AG09309 (cell line): Measurements from ENCODE around the gene CLIC1.
A peak's percentile ranks its signal among the peaks of the same experiment; 100 is the strongest.

ENCODE experiments used
- DNase-seq: peaks from one replicate; pipeline ENCODE4 v3.0.0-alpha.2; 2010; ENCODE audit warnings: low read depth
- H3K4me3 ChIP-seq: 2 replicates; pipeline ENCODE4 v1.5.1; 2011; ENCODE audit warnings: mild to moderate bottlenecking, low read depth, low read length, moderate library complexity; ENCODE audit not compliant: control insufficient read depth
- TF ChIP-seq, protein P1 (sequence below): IDR thresholded peaks from 2 replicates; pipeline ENCODE4 v1.5.1; 2011; ENCODE audit warnings: mild to moderate bottlenecking, low read depth, low read length, inconsistent platforms; ENCODE audit not compliant: insufficient read depth, control insufficient read depth; ENCODE audit errors: missing control alignments

The CLIC1 gene

GRCh38 chr6:31717499-31718222 is 18.7 kb downstream of the CLIC1 start:
- DNase-seq: no peak

GRCh38 chr6:31715022-31715958 is 21.0 kb downstream of the CLIC1 start, which contains the start of gene LY6G6D:
Gene LY6G6D (plus strand): TSS chr6:31715348. CDS start chr6:31715356, 8 bp downstream.
- no peak for DNase-seq
- TF ChIP-seq, protein P1, sequence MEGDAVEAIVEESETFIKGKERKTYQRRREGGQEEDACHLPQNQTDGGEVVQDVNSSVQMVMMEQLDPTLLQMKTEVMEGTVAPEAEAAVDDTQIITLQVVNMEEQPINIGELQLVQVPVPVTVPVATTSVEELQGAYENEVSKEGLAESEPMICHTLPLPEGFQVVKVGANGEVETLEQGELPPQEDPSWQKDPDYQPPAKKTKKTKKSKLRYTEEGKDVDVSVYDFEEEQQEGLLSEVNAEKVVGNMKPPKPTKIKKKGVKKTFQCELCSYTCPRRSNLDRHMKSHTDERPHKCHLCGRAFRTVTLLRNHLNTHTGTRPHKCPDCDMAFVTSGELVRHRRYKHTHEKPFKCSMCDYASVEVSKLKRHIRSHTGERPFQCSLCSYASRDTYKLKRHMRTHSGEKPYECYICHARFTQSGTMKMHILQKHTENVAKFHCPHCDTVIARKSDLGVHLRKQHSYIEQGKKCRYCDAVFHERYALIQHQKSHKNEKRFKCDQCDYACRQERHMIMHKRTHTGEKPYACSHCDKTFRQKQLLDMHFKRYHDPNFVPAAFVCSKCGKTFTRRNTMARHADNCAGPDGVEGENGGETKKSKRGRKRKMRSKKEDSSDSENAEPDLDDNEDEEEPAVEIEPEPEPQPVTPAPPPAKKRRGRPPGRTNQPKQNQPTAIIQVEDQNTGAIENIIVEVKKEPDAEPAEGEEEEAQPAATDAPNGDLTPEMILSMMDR: no peak
- no peak within 1 kb of the TSS for H3K4me3 ChIP-seq

More at GRCh38 chr6:31717499-31718222, 18.7 kb downstream of the CLIC1 start:
- TF ChIP-seq, protein P1: no peak
- H3K4me3 ChIP-seq: no peak overlapping the region

- DNase-seq: no peak
- H3K4me3 ChIP-seq: no peak overlapping the region
- TF ChIP-seq, protein P1: no peak
Observed at GRCh38 chr6:31713991-31714684, 22.2 kb downstream of the CLIC1 start.

DNA sequence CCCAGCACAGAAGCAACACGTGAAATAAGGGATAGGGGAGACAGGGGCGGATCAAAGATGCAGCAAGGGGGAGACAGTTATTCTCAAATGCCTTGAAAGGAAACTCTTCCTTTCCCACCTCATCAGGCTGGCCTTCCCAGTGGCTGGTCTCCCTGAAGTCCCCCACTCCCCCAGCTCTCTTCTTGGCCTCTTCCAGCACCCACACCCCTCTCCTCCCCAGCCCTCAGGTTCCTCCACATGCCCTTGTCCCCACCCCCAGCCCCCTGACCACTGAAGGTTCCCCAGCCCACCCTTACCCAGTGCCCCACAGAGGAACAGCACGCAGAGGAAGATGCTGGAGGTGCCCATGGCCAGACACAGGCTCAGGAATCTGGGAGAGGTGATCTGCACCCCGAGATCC is 22.9 kb downstream of the CLIC1 start:
- no peak overlapping the region for H3K4me3 ChIP-seq
- TF ChIP-seq, protein P1: no peak
- DNase-seq: no peak

GRCh38 chr6:31712296-31712695 is 24.0 kb downstream of the CLIC1 start:
- TF ChIP-seq, protein P1: peak; percentile 36
- no peak overlapping the region for H3K4me3 ChIP-seq
- no peak for DNase-seq

GRCh38 chr6:31711233-31711632 is 25.1 kb downstream of the CLIC1 start:
- TF ChIP-seq, protein P1: no peak
- no peak overlapping the region for H3K4me3 ChIP-seq
- no peak for DNase-seq
